Measurements from ENCODE around the gene THAP7.

Gene THAP7

GRCh38 chr22:20965104-20965887 lies 36.6 kb downstream of the THAP7 start:
- DNase-seq (ENCODE audit: low read depth in 2 of 2), result no peak

GRCh38 chr22:20964799-20965103 lies 37.2 kb downstream of the THAP7 start:
- no peak for DNase-seq (ENCODE audit: low read depth in 2 of 2)

- no peak for DNase-seq (ENCODE audit: low read depth in 2 of 2)
These were observed 37.7 kb downstream of the THAP7 start for GRCh38 chr22:20964090-20964798.

GRCh38 chr22:20963201-20964052 lies 38.5 kb downstream of the THAP7 start:
- no peak for DNase-seq (ENCODE audit: low read depth in 2 of 2)

GRCh38 chr22:20962491-20962945 lies 39.4 kb downstream of the THAP7 start:
- DNase-seq (ENCODE audit: low read depth in 2 of 2), result no peak

- no peak for DNase-seq (ENCODE audit: low read depth in 2 of 2)
These were observed 41.3 kb downstream of the THAP7 start for GRCh38 chr22:20960609-20961008.

- DNase-seq (ENCODE audit: low read depth in 2 of 2), result no peak
These were observed 42.1 kb downstream of the THAP7 start for GRCh38 chr22:20959578-20960461.

- DNase-seq (ENCODE audit: low read depth in 2 of 2), result no peak
These were observed 44.1 kb downstream of the THAP7 start for GRCh38 chr22:20957683-20958431.

- DNase-seq (ENCODE audit: low read depth in 2 of 2), result no peak
These were observed 44.7 kb downstream of the THAP7 start for GRCh38 chr22:20957102-20957682.

- no peak for DNase-seq (ENCODE audit: low read depth in 2 of 2)
These were observed 45.4 kb downstream of the THAP7 start for GRCh38 chr22:20956258-20957101.

GRCh38 chr22:20955548-20955947 lies 46.4 kb downstream of the THAP7 start:
- no peak for DNase-seq (ENCODE audit: low read depth in 2 of 2)

- DNase-seq (ENCODE audit: low read depth in 2 of 2), result no peak
These were observed 48.0 kb downstream of the THAP7 start for GRCh38 chr22:20953668-20954500.

- DNase-seq (ENCODE audit: low read depth in 2 of 2), result no peak
These were observed 48.6 kb downstream of the THAP7 start for GRCh38 chr22:20953342-20953608.

GRCh38 chr22:20952544-20953341 lies 49.2 kb downstream of the THAP7 start:
- DNase-seq (ENCODE audit: low read depth in 2 of 2), result no peak

- DNase-seq (ENCODE audit: low read depth in 2 of 2), result no peak
These were observed 50.0 kb downstream of the THAP7 start for GRCh38 chr22:20951932-20952380.

GRCh38 chr22:20951151-20951931 lies 50.6 kb downstream of the THAP7 start:
- DNase-seq (ENCODE audit: low read depth in 2 of 2), result no peak

- no peak for DNase-seq (ENCODE audit: low read depth in 2 of 2)
These were observed 52.2 kb downstream of the THAP7 start for GRCh38 chr22:20949698-20950183.
